Stimulated activated CD4-positive, alpha-beta T cell treated with anti-CD3 and anti-CD28 coated beads, Interleukin-1b, Interleukin-23, amount 100 ng/mL, for 4 hours (primary cell): ENCODE data around the gene RASL11B.

Experiments used
- DNase-seq, 2 donors: peaks; one replicate each; pipeline ENCODE4 v3.0.0-alpha.2; 2020; ENCODE audit warnings: low read depth in 2 of 2

Gene RASL11B

GRCh38 chr4:52914051-52914605 is 52.0 kb downstream of the RASL11B start:
- no peak for DNase-seq

- DNase-seq, result no peak
These were observed 53.1 kb downstream of the RASL11B start for GRCh38 chr4:52915191-52915590.

- no peak for DNase-seq
These were observed 53.7 kb downstream of the RASL11B start for GRCh38 chr4:52915730-52916300.
